ENCODE results near the gene NT5DC2.

DNA sequence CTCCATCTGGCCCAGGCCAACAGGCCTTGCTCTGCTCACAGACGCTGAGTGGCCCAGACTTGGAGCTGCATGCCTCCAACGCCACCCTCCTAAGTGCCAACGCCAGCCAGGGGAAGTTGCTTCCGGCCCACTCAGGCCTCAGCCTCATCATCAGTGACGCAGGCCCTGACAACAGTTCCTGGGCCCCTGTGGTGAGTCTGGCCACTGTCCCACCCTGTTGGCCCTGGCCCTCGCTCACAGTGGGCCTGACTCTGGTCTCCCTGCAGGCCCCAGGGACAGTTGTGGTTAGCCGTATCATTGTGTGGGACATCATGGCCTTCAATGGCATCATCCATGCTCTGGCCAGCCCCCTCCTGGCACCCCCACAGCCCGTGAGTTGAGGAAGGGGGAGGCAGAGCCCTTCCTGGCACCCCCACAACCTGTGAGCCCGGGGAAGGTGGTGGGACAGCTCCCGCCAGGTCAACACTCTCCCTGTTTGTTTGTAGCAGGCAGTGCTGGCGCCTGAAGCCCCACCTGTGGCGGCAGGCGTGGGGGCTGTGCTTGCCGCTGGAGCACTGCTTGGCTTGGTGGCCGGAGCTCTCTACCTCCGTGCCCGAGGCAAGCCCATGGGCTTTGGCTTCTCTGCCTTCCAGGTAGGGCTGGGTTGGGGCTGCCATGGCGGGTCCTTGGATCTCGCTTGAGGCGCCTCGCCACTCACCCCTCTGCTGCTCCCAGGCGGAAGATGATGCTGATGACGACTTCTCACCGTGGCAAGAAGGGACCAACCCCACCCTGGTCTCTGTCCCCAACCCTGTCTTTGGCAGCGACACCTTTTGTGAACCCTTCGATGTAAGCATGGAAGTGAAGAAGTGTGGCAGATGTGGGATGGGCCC, 10.0 kb downstream of the NT5DC2 start:
- TF ChIP-seq EP300 (IDR thresholded peaks at IDR 0.05) = no peak
- TF ChIP-seq, protein P1, sequence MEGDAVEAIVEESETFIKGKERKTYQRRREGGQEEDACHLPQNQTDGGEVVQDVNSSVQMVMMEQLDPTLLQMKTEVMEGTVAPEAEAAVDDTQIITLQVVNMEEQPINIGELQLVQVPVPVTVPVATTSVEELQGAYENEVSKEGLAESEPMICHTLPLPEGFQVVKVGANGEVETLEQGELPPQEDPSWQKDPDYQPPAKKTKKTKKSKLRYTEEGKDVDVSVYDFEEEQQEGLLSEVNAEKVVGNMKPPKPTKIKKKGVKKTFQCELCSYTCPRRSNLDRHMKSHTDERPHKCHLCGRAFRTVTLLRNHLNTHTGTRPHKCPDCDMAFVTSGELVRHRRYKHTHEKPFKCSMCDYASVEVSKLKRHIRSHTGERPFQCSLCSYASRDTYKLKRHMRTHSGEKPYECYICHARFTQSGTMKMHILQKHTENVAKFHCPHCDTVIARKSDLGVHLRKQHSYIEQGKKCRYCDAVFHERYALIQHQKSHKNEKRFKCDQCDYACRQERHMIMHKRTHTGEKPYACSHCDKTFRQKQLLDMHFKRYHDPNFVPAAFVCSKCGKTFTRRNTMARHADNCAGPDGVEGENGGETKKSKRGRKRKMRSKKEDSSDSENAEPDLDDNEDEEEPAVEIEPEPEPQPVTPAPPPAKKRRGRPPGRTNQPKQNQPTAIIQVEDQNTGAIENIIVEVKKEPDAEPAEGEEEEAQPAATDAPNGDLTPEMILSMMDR (IDR thresholded peaks at IDR 0.05) = no peak
